ENCODE results near the gene NDUFAF7. TPM values are rescaled to one million over a fixed set of nuclear protein-coding genes. Genes with fewer than 3 reads are reported as not detected.

The NDUFAF7 gene
- total and polyA plus RNA-seq, 10 of the 15 experiments (the other 5 are each of a cell fraction or from before 2014, with no cell fraction given), result 16.6 to 39.5 (median 24.3) TPM

GRCh38 chr2:37282746-37283145 is 51.3 kb downstream of the NDUFAF7 start (continued):
- TF ChIP-seq REST (IDR thresholded peaks at IDR 0.05; ENCODE audit: low read depth, low read length) (no peak), CREM (IDR thresholded peaks at IDR 0.05; ENCODE audit: low read depth) (no peak)

DNA sequence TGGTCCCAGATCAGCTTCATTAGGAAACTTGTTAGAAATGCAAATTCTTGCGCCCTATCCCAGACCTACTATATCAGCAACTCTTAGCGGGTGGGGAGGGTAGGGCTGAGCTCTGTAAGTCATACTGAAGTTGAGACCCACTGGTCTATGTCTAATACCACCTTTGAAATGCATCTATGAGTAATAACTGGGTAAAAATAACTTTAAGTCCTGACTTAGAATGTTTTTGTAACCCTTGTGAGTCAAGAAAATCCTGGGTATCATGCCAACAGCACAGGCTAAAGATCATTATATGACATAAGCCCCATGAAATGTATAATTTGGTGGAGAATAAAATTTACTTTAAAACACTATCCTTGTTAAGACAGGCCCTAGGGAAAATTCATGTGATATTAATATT is 51.7 kb downstream of the NDUFAF7 start:
- no peaks in the 10 kb centered on the region; a peak in 1 of 4 replicates for H3K27me3 ChIP-seq (replicated peaks in 1 of 2; ENCODE audit: control insufficient read depth in 2 of 2, insufficient read depth in 2 of 2, low read length in 1 of 2)
- WGBS (ENCODE audit: insufficient coverage, insufficient replicate concordance, low lambda C conversion rate, missing lambda C conversion rate), result 37% methylated on average over 2 of the region's 2 CpGs
- no peak for FAIRE-seq
- no peak overlapping the region for H2AFZ ChIP-seq (ENCODE audit: control insufficient read depth, low read depth, low read length)
- H3K4me1 ChIP-seq (ENCODE audit: control insufficient read depth, insufficient read depth, low read length), result no peaks in the 10 kb centered on the region
- no peaks in the 10 kb centered on the region for H4K20me1 ChIP-seq (ENCODE audit: control insufficient read depth, insufficient read depth)
- TF ChIP-seq TBL1XR1 (IDR thresholded peaks at IDR 0.05; ENCODE audit: low read depth, low read length) (no peak), E2F8 (IDR thresholded peaks at IDR 0.05; ENCODE audit: low read depth, partially characterized antibody) (no peak), JUNB (IDR thresholded peaks at IDR 0.05) (no peak), BCL11A (IDR thresholded peaks at IDR 0.05; ENCODE audit: low read depth, low read length) (no peak), ZNF274 (IDR thresholded peaks at IDR 0.05; ENCODE audit: insufficient read depth, insufficient read length) (no peak), LARP7 (IDR thresholded peaks at IDR 0.05) (no peak), FOXM1 (IDR thresholded peaks at IDR 0.05; ENCODE audit: low read depth, low read length) (no peak)
- H3K79me2 ChIP-seq (ENCODE audit: control insufficient read depth, insufficient read depth, low read length), result no peaks in the 10 kb centered on the region
- no peak overlapping the region for H3K9ac ChIP-seq (ENCODE audit: control insufficient read depth, insufficient read depth, low read length)
- no TSS peak for BruUV-seq (replicated peaks)
- no peak for DNase-seq (ENCODE audit: low read depth, low spot score)
- no peaks in the 10 kb centered on the region; the same call in 2 of the 3 replicates for H3K9me3 ChIP-seq (replicated peaks; ENCODE audit: control insufficient read depth, insufficient read depth, low read length)
- SMC1A ChIA-PET (ENCODE audit: uncharacterized antibody, unreplicated experiment), result interaction anchor here (1.1 kb wide), 1 partner anchor 60 kb away, joined by 3 read pairs; no protein-coding TSS in a partner anchor
- no peaks in the 10 kb centered on the region; a peak in 1 of 4 replicates for H3K36me3 ChIP-seq (ENCODE audit: control insufficient read depth in 2 of 2, insufficient read depth in 2 of 2, low read length in 1 of 2)
- H3K4me2 ChIP-seq (ENCODE audit: control insufficient read depth, insufficient read depth), result no peak overlapping the region
- CTCF ChIA-PET, result interaction anchor here (0.9 kb wide), 1 partner anchor 112 kb away, joined by 3 read pairs; no protein-coding TSS in a partner anchor
- POLR2A ChIA-PET, result no interaction called here
- in situ Hi-C loops (cut with MboI) (no loop called here), intact Hi-C loops (cut with micrococcal nuclease; ENCODE audit: unreplicated experiment) (loop anchor here (10.0 kb wide), 1 partner anchor 552 kb away; no protein-coding TSS in a partner anchor)
- H3K4me3 ChIP-seq, result no peak overlapping the region
- no peak for ATAC-seq
- RAD21 ChIA-PET (ENCODE audit: unreplicated experiment), result no interaction called here
- H3K27ac ChIP-seq (ENCODE audit: control insufficient read depth, insufficient read depth), result no peak overlapping the region
